Activated CD8-positive, alpha-beta T cell treated with anti-CD3 and anti-CD28 coated beads for 36 hours (primary cell): ENCODE measurements around the gene PLEKHB1. TPM values are rescaled to one million over a fixed set of nuclear protein-coding genes. Genes with fewer than 3 reads are reported as not detected.
A peak's percentile ranks its signal among the peaks of the same experiment; 100 is the strongest.

Source experiments
- ATAC-seq: fragments of 200-7000 bp; cut with Tn5 transposase; one replicate; pipeline ENCODE4 v1.10.0; 2021; ENCODE audit warnings: mild to moderate bottlenecking, moderate library complexity
- CTCF ChIA-PET: fragments of 350-600 bp; sonication (Branson Sonifier 250); formaldehyde crosslinking; loops from one replicate; lab custom pipeline; 2021; ENCODE audit warnings: antibody characterized with exemption; lab: Charles Lee
- POLR2A ChIA-PET: fragments of 350-600 bp; sonication (Branson Sonifier 250); formaldehyde crosslinking; loops from one replicate; lab custom pipeline; 2021; ENCODE audit warnings: antibody characterized with exemption; lab: Charles Lee
- DNase-seq: peaks from one replicate; pipeline ENCODE4 v3.0.0-alpha.2; 2020
- H3K27ac Mint-ChIP-seq: one replicate; pipeline ENCODE4 v1.8.0; 2021; ENCODE audit warnings: mild to moderate bottlenecking, mixed read lengths
- H3K27me3 Mint-ChIP-seq: one replicate; pipeline ENCODE4 v1.8.0; 2021; ENCODE audit warnings: mixed read lengths
- H3K36me3 Mint-ChIP-seq: one replicate; pipeline ENCODE4 v1.8.0; 2021; ENCODE audit warnings: low read depth, mixed read lengths
- H3K4me1 Mint-ChIP-seq: one replicate; pipeline ENCODE4 v1.8.0; 2021; ENCODE audit warnings: low read depth, mixed read lengths
- H3K4me3 Mint-ChIP-seq: one replicate; pipeline ENCODE4 v1.8.0; 2021; ENCODE audit warnings: mild to moderate bottlenecking, moderate library complexity, mixed read lengths
- H3K9me3 Mint-ChIP-seq: one replicate; pipeline ENCODE4 v1.8.0; 2021; ENCODE audit warnings: mixed read lengths
- CTCF ChIP-seq: fragments of 200-600 bp; IDR thresholded peaks from one replicate; pipeline ENCODE4 v1.8.0; 2022; ENCODE audit warnings: antibody characterized with exemption, mild to moderate bottlenecking
- intact Hi-C: fragments of 100-400 bp; cut with micrococcal nuclease; formaldehyde crosslinking; loops from one replicate; pipeline ENCODE4 v1.10.0; 2022
- total RNA-seq, 2 experiments: library from RNA; stranded (reverse); gene quantifications; one replicate each; pipeline ENCODE4 v1.2.3, GENCODE V29; 2021

The PLEKHB1 gene
- total RNA-seq, 2 experiments from 2014 or later: 8.6 to 11.8 TPM

- Mint-ChIP-seq H3K36me3 (no peaks in the 10 kb centered on the region), H3K27me3 (peaks cover 8% of the 10 kb centered on the region), H3K27ac (no peak overlapping the region), H3K9me3 (no peaks in the 10 kb centered on the region), H3K4me1 (no peaks in the 10 kb centered on the region), H3K4me3 (no peak overlapping the region)
- CTCF ChIA-PET: interaction anchor here (0.7 to 5.3 kb wide), 73 partner anchors 9 to 630 kb away, joined by 3 to 198 read pairs (median 4); partner anchors contain the start of genes FAM168A and PLEKHB1
- intact Hi-C loops: loop anchor here (2.0 kb wide), 1 partner anchor 35 kb away; no protein-coding TSS in a partner anchor
- ATAC-seq (peak; percentile 94), DNase-seq (peak; percentile 78)
- POLR2A ChIA-PET: interaction anchor here (0.6 to 2.9 kb wide), 4 partner anchors 22 to 394 kb away, joined by 3 to 14 read pairs (median 3); no protein-coding TSS in a partner anchor
- TF ChIP-seq CTCF: peak; percentile 91
These were observed 20.6 kb upstream of the PLEKHB1 start for GRCh38 chr11:73625696-73626318.

DNA sequence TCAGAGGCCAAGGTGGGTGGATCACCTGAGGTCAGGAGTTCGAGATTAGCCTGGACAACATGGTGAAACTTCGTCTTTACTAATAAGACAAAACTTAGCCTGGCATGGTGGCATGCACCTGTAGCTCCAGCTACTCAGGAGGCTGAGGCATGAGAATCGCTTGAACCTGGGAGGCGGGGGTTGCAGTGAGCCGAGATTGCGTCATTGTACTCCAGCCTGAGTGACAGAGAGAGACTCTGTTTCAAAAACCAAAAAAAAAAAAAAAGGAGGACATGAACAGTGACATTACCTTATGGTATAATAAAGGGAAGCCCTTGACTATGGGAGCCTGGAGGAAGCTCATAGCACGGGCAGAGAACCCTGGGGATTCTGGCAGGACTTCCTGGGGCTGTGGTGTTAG lies 16.5 kb upstream of the PLEKHB1 start:
- no peaks in the 10 kb centered on the region for H3K27me3 Mint-ChIP-seq
- DNase-seq: no peak
- no peak for TF ChIP-seq CTCF
- peaks cover 6% of the 10 kb centered on the region for H3K4me1 Mint-ChIP-seq
- no peak overlapping the region for H3K4me3 Mint-ChIP-seq
- intact Hi-C loops: no loop called here
- H3K27ac Mint-ChIP-seq: no peak overlapping the region
- CTCF ChIA-PET: interaction anchor here (0.8 to 2.0 kb wide), 3 partner anchors 31 to 279 kb away, joined by 3 to 12 read pairs (median 3); no protein-coding TSS in a partner anchor
- H3K36me3 Mint-ChIP-seq: no peaks in the 10 kb centered on the region
- ATAC-seq: no peak
- peaks cover 4% of the 10 kb centered on the region for H3K9me3 Mint-ChIP-seq
- POLR2A ChIA-PET: no interaction called here

- intact Hi-C loops: no loop called here
- no peaks in the 10 kb centered on the region for H3K36me3 Mint-ChIP-seq
- H3K4me1 Mint-ChIP-seq: peaks cover 6% of the 10 kb centered on the region
- H3K27me3 Mint-ChIP-seq: no peaks in the 10 kb centered on the region
- no peak overlapping the region for H3K4me3 Mint-ChIP-seq
- TF ChIP-seq CTCF: no peak
- H3K27ac Mint-ChIP-seq: no peak overlapping the region
- POLR2A ChIA-PET: no interaction called here
- no peak for DNase-seq
- no peak for ATAC-seq
- H3K9me3 Mint-ChIP-seq: peaks cover 4% of the 10 kb centered on the region
- CTCF ChIA-PET: no interaction called here
These were observed 13.4 kb upstream of the PLEKHB1 start for GRCh38 chr11:73632996-73633395.

- H3K36me3 Mint-ChIP-seq: no peaks in the 10 kb centered on the region
- intact Hi-C loops: no loop called here
- ChIA-PET POLR2A (no interaction called here), CTCF (interaction anchor here (4.0 kb wide), 1 partner anchor 8 kb away, joined by 35 read pairs; no protein-coding TSS in a partner anchor)
- no peaks in the 10 kb centered on the region for H3K27me3 Mint-ChIP-seq
- peaks cover 6% of the 10 kb centered on the region for H3K4me1 Mint-ChIP-seq
- no peak for TF ChIP-seq CTCF
- H3K4me3 Mint-ChIP-seq: no peak overlapping the region
- no peak for ATAC-seq
- no peak for DNase-seq
- H3K9me3 Mint-ChIP-seq: peaks cover 4% of the 10 kb centered on the region
- H3K27ac Mint-ChIP-seq: no peak overlapping the region
These were observed 12.4 kb upstream of the PLEKHB1 start for GRCh38 chr11:73633999-73634398.

GRCh38 chr11:73635721-73636120 lies 10.7 kb upstream of the PLEKHB1 start:
- Mint-ChIP-seq H3K9me3 (peaks cover 4% of the 10 kb centered on the region), H3K4me3 (no peak overlapping the region), H3K4me1 (peaks cover 11% of the 10 kb centered on the region), H3K36me3 (no peaks in the 10 kb centered on the region), H3K27ac (no peak overlapping the region), H3K27me3 (no peaks in the 10 kb centered on the region)
- intact Hi-C loops: no loop called here
- ATAC-seq: no peak
- TF ChIP-seq CTCF: no peak
- ChIA-PET CTCF (interaction anchor here (0.6 to 4.0 kb wide), 6 partner anchors 10 to 1646 kb away, joined by 3 to 35 read pairs (median 6); no protein-coding TSS in a partner anchor), POLR2A (interaction anchor here (0.7 kb wide), 2 partner anchors 11 to 153 kb away, joined by 3 read pairs; no protein-coding TSS in a partner anchor)
- no peak for DNase-seq
